Activated CD4-positive, alpha-beta T cell treated with anti-CD3 and anti-CD28 coated beads, Interleukin-2, amount 50 U/mL, for 4 hours (primary cell): ENCODE data around the gene MRPL50.

ENCODE experiments used
- DNase-seq, 2 experiments: peaks; one replicate each; pipeline ENCODE4 v3.0.0-alpha.2; 2020

The MRPL50 gene

DNA sequence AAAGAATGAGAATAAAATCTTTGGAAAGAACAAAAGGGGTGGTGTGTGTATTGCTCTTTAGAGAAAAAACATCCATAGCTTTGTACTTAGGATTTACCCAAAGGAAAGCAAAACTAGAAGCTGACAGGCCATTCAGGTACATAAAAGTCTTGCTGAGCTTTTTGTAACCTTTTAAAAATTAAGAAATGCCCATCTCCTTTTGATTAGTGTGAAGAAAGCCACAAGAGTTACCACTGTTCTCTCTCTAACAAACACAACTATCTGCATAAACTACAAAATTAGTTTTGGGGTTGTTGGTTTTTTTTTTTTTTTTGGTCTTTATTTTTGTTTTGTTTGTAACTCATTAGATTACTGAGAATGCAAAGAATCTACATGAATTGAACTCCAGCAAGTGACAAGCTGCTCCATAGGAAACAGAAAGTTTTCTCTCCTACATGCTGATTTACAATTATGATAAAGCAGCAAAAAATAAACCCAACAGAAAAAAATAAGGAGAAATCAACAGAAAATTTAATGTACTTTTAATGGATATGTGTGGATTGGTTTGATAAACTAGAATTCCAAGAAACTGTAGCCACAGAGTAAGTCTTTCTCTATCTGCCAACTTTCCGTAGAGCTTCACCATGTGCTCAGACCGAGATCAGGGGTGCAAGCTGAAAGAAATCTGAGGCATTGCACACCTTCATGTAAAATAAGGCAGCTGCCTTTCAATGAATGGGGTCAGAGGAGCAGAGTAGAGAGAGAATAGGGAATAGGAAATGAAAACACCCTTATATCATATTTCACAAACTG lies 25.9 kb downstream of the MRPL50 start:
- no peak for DNase-seq

DNA sequence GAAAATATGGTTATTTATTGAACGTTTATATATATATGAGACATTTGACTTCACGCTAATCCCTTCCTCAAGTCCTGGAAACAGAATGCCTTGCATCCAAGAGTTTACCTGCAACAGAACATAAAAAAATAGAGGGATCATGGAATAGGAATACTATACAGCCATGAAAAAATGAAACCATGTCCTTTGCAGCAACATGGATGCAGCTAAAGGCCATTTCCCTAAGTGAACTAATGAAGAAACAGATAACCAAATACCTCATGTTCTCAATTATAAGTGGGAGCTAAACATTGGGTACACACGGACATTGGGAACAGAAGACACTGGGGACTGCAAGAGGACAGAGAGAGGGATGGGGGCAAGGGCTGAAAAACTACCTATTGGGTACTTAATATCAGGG lies 26.6 kb downstream of the MRPL50 start:
- no peak for DNase-seq

DNA sequence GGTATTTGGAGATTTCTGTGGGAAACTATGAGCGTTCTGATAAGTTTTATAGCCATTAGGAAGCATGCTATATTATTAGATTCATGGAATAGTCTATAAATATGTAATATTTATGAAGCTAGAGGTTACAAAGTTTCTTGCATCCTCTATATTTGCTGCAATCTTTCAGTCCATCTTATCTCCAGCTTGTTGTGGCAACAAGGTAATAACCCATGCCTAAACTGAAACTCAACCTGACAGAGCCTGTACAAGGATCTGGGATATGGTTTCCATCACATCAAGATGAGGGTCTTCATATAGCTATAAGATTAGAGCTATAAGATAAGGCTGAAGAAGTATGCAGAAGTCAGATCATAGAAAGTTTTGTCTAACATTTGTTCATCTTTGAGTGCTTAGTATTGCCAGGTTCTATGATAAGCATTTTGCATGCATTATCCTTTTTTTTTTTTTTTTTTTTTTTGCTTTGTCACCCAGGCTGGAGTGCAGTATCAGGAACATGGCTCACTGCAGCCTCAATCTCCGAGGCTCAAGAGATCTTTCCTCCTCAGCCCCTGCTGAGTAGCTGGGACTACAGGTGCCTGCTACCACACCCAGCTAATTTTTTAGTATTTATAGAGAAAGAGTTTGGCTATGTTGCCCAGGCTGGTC lies 28.4 kb downstream of the MRPL50 start:
- no peak for DNase-seq

DNA sequence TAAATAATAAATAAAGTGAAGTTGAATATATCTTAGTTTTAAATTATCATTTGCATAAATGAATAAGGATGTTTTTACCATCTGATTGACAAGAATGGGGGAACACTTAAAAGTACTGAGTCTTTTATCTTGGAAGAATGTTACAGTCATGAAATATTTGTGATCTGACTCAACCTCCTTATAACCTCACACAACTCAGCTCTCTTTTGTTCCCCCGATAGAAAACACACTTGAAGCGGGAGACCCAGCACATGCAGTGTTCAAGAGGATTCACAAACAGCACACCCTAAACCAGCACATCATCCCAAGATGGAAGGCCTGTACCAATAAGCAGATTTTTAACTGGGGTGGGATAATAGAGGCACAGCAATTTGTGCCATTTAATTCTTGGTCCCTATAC lies 29.1 kb downstream of the MRPL50 start:
- no peak for DNase-seq

DNA sequence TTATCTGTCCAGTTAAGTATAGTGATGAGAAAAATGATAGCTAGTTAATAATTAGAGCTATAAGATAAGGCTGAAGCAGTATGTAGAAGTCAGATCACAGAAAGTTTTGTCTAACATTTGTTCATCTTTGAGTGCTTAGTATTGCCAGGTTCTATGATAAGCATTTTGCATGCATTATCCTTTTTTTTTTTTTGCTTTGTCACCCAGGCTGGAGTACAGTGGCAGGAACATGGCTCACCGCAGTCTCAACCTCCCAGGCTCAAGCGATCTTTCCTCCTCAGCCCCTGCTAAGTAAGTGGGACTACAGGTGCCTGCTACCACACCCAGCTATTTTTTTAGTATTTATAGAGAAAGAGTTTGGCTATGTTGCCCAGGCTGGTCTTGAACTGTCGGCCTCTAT lies 31.1 kb downstream of the MRPL50 start:
- DNase-seq: no peak

DNA sequence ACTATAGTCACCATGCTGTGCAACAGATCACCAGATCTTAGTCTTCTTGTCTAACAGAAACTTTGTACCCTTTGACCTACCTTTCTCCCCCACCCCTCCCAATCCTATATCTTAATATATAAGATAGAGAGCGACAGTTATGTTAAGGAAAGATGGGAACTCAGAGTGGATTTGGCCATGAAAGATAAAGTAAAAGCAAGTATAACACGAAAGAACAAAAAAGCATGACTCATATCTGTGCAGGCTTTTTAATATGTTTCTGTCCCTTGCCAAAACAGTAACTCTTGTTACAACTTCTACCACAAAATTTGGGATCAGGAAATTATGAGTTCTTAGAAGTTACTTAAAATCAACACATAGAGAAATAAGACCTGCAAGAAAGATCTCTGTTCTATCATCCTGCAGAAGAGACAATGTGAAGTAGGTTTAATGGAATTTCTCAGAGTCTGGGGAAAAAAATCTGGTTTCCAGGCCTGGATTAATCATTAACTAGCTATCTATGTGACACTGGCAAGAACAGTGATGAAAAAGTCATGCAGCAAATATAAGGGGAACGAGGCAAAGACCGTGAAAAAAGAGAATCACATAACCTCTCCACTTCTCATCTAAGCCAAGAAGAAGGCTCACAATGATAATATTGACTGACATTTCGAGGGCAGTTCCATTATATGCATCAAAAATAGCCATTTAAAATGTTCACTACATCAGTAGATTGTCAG lies 32.2 kb downstream of the MRPL50 start:
- no peak for DNase-seq

DNA sequence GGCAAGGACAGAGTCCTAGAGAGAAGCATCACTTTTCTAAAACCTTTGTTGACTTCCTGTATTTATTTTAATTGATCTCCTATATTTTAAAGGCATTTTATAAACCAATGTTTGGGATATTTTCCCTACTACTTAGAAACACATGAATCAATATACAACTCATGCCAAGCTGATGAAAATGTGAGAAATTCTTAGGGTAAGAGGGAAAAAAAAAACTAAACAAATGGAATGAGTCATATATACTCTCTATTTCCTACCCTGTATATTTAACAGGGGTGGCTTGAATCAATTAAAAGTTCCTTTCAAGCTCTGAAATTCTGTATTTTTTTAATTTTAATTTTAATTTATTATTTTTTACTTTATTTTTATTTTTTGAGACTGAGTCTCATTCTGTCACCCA lies 33.2 kb downstream of the MRPL50 start:
- DNase-seq: no peak

DNA sequence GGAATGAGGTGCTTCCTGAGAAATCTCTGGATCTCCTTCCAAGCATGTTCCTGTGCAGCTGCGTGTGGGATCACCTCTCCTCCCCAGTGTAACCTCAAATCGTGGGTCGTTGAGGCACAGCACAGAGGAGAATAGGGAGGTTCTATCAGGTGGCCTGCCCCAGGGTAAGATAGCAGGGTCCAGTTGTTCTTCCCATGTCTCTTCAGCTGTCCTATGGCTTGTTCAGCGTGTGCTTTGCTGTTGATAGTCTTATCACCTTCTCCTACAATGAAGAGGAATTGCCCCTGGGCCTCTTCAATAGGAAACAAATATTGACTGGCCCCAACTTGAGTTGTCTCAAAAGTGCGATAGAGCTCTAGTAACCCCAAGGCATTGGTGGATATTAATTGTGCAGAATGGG lies 36.0 kb downstream of the MRPL50 start:
- DNase-seq: no peak

DNA sequence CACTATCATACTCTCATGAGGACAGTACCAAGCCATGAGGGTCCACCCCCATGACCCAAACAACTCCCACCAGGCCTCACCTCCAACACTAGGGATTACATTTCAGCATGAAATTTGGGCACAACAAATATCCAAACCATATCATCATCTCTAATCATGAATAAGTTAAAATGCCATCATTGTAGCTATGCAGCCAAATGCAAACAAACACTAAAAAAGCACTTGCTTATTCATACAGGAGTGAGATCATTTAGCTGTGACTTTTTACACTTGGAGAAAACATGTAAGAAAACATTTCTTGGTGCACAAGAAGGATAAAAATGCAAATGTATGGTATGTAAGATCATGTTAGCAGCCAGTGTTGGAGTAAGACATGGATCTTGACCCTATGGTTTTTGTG lies 37.8 kb downstream of the MRPL50 start:
- DNase-seq: no peak

DNA sequence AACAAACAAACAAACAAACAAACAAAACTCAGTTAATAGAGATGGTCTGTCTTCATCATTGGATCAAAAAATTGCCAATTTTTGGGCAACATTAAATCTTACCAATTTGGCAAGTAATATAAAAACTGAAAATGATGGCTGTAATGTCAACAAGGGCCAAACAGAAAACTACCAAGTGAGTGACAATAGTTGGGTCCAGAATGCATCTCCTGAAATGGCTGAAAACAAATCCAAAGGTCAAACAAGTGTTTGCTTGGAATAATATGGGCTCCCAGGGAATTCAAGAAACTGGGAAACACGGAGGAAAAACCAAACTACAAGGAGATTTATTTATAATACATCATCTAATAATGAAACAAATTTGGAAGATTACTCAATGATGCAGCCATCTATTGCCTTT lies 38.7 kb downstream of the MRPL50 start:
- no peak for DNase-seq

DNA sequence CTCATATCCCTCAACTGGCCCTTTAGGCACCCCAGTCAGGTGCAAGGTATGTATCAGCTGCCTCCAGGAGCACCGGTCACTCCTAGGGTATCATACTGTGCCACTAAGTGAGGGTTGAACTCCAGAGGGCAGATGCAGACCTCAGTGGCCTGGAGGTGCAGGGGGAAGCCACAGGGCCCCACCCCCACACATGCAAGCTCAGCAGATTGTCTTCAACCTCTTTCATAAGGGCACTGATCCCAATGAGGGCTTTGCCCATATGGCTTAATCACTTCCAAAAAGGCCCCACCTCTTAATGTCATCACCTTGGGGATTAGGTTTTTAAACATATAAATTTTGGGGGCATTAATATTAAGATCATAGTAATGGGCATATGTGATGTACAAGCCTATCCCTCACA lies 41.8 kb downstream of the MRPL50 start:
- no peak for DNase-seq

DNA sequence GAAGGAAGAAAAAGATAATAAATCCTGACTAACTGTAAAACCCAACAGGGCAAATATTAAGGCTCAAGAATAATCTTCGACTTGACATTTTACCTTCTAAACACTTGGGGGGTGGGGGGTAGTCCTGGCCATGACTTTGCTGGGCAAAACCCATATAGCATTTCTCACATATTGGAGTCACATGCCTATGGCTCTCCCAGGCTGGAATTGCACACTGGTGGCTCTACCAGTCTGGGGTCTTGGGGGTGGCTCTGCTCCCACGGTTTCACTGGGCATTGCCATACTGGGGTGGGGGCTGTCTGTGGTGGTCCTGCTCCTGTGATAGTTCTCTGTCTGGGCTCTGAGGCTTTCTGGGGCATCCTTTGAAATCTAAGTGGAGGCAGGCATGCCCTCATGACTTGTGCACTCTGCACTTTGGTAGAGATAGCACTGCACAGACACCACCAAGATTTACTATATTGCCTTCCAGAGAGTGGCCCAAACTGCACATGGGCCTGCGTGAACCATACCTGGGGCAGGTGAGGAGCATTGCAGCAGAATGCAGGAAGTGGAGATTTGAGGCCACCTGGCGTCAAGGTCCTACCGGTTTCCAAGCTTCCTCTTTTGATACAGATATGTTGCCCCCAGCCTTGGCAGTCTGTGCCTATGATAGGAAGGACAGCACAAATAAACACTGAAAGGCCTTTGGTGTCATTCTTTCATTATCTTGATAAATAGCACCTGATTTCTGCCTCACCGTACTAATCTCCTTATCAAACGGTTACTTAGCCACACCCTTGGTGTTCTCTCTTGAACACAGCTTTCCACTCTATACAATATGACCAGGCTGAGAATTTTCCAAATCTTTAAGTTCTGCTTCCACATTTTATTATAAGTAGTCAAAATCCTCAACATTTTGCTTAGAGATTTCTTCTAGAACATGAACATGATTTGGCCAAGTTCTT lies 43.4 kb downstream of the MRPL50 start:
- DNase-seq: no peak

DNA sequence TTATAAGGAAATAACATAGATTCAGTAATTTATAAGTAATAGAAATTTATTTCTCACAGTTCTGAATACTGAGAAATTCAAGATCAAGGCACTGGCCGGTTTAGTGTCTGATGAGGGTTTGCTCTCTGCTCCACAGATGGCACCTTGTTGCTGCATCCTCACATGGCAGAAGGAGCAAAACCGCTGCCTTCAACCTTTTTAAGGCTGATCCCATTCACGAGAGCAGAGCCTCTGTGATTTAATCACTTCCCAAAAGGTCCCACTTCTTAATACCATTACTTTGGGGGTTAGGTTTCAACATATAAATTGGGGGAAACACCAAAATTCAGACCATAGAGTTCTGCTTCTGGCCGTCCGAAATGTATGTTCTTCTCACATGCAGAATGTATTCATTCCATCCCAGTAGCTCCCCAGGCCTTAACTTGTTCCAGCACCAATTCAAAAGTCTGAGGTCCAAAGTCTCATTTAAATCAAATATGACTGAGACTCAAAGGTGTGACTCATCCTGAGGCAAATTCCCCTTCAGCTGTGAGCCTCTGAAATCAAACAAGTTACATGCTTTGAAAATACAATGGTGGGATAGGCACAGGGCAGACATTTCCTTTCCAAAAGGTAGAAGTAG lies 44.2 kb downstream of the MRPL50 start:
- no peak for DNase-seq

DNA sequence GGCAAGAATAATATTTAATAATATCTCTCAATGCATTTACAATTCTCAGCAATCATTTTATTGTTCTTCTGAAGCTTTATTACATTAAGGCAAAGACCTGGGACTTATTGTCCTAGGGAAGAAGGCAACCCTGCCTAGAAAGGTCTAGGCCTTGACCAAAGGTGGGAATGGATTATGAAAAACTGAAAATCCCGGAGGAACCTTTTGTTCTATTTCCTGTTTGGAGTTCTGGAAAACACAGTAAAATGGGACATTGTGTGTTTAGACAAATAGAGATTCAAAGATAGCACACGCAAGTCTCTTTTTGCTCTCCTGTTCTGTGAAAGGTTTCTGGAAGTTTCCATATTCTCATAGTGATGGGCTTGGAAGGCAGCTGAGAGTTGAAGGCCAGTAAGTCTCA lies 44.7 kb downstream of the MRPL50 start:
- no peak for DNase-seq

DNA sequence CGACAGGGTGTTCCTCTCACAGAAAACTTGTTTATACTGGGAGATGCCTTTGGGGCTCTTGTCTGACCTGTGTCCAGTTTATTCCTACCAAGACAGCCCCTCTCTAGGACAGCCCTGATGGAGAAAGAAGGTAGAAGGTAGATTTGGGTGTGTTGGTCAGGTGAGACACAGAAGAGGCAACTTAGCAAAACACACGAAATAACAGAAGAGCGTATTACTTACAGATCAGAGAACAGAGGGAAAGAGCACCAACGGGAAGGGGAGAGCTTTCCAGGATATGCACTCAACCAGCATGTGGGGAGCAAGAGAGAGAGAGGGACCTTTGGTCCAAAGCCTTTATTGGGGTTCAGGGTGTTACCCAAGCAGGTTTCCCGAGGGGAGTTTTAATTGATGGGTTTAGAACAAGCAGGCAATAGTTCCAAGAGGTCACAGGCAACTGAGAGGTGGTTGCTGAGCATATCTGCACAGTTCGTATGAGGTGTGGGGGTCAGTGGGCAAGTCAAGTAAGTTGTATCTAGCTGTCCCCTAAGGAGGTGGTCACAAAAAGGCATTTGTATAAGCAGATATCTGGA lies 45.4 kb downstream of the MRPL50 start:
- DNase-seq: no peak

DNA sequence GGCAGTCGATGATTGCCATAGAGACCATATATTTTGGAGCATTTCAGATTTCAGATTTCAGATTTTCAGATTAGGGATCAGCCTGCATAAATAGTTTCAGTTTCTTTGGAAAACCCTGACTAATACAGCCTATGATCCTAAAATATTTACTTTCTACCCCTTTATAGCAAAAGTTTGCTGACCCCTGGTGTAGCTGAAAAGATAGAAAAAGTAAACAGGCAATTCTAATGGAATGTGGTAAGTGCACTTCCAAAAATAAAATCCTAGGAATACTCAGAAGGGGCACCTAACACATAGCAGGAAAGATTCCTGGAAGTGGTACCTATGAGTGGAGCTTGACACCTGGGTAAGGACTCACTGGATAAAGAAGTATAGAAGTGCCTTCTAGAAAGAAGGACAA lies 48.1 kb downstream of the MRPL50 start:
- no peak for DNase-seq

DNA sequence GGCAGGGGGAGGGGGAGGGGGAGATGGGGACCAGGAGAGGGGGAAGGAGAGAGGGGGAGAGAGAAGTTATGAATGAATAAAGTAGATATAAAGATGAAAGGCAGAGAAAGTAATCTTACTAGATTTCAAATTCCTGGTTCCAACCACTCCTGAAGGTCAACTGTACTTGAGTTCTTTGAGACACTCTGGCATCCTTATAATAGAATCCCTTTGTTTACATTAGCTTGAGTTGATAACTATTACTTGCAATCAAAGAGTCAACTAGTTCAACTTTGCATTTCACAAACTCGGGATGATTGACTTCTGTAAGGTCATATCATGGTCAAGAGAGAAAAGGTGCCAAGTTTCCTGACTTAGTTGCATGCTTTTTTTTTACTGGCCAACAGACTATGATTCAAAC lies 55.8 kb downstream of the MRPL50 start:
- no peak for DNase-seq

DNA sequence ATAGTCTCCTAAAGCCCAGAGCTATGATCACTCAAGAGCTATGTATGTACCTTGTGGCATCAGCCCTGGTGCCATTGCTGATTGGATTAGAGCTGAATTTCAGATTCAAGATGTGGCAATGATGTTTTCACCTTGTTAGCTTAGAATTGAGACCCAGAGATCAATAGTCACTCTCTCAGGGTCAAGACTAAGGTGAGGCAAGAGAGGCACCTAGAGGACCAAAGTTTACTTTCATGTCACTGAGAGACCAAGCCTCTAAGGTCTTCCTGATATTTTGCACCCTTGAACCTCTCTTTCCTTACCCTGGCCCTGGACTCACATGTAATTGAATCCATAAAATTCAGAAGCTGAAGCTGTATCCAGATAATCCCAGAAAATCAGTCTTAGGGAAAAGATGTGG lies 56.5 kb downstream of the MRPL50 start:
- no peak for DNase-seq
